ENCODE measurements around the gene HS3ST5.

HS3ST5 gene

DNA sequence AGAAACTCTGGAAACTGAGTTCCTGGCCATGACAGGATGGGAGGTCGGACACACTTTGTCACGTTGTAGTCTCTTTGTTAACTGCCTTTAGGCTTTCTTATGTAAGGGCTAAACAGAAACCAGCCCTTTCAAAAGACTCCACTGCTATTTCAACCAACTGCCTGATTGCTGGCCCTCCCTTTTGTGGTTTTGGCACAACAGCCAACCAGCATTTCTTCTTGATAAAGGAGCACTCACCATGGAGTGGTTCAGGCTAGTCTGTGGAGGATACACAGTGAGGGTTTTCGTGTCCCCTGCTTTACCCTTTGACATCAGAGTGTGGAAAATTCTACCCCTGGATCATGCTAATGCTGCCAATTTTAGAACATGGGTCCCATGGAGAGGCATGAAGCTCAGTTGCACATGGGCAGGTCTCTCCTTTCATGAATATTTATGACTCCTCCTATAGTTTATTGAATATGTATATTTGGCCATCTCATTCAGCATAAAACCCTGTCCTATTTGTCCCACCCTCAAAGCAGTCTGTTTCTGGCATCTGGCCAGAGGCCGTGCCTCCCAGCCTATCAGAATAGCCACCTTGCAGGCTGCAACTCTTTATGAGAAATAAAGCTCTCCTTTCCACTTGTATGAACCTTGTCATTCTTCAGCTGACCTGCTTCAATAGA, 148.3 kb downstream of the HS3ST5 start:
- no peak for DNase-seq (ENCODE audit: low read depth)
- no peak overlapping the region for H3K4me3 ChIP-seq (ENCODE audit: low read depth, low read length)
- TF ChIP-seq, protein P1, sequence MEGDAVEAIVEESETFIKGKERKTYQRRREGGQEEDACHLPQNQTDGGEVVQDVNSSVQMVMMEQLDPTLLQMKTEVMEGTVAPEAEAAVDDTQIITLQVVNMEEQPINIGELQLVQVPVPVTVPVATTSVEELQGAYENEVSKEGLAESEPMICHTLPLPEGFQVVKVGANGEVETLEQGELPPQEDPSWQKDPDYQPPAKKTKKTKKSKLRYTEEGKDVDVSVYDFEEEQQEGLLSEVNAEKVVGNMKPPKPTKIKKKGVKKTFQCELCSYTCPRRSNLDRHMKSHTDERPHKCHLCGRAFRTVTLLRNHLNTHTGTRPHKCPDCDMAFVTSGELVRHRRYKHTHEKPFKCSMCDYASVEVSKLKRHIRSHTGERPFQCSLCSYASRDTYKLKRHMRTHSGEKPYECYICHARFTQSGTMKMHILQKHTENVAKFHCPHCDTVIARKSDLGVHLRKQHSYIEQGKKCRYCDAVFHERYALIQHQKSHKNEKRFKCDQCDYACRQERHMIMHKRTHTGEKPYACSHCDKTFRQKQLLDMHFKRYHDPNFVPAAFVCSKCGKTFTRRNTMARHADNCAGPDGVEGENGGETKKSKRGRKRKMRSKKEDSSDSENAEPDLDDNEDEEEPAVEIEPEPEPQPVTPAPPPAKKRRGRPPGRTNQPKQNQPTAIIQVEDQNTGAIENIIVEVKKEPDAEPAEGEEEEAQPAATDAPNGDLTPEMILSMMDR (IDR thresholded peaks at IDR 0.05; ENCODE audit: insufficient read depth, low read depth, low read length, missing control alignments), result no peak

DNA sequence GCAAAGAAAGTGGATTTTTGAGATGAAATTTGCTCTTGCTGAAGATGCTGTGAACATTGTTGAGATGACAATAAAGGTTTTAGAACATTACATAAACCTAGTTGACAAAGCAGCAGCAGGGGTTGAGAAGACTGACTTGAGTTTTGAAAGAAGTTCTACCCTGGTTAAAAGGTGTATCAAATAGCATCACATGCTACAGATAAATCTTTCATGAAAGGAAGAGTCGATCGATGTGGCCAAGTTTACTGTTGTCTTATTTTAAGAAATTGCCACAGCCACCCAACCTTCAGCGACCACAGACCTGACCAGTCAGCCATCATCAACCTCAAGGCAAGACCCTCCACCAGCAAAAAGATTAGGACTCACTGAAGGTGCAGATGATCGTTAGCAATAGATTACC, 155.3 kb downstream of the HS3ST5 start:
- DNase-seq (ENCODE audit: low read depth), result no peak
- H3K4me3 ChIP-seq (ENCODE audit: low read depth, low read length), result no peak overlapping the region
- TF ChIP-seq, protein P1 (IDR thresholded peaks at IDR 0.05; ENCODE audit: insufficient read depth, low read depth, low read length, missing control alignments), result no peak

DNA sequence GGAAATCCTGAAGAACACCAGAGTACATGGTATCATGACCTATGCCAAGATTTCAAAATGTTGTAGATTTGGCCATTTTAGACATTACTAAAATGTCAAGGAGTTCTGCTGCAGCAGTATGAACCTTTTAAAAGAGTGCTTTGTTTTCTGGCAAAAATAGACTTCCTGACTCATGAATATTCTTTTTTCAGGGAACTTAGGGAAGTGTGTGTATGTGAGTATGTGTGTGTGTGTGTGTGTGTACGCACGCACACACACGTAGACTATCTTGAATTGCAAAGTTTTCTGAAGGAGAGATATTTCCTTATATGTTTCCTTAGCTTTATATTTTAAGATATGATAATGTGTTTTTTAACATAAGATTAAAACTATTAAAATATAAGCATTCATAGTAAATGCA, 161.2 kb downstream of the HS3ST5 start:
- TF ChIP-seq, protein P1 (IDR thresholded peaks at IDR 0.05; ENCODE audit: insufficient read depth, low read depth, low read length, missing control alignments), result no peak
- DNase-seq (ENCODE audit: low read depth), result no peak

DNA sequence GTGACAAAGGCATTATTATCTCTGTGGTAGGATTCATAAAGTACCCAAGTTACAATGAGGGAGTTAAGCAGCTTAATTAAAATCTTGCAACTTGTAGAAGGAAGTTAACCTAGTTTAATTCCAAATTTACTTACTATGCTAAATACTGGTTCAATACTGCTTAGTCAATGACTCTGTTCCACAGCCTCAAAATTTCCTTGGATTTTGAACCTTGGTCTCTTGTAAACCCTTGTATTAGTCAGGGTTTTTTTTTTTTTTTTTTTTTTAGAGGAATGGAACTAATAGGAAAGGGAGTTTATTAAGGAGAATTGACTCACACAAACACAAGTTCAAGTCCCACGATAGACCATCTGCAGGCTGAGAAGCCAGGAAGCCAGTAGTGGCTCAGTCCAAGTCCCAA, 163.4 kb downstream of the HS3ST5 start:
- no peak for DNase-seq (ENCODE audit: low read depth)
- TF ChIP-seq, protein P1 (IDR thresholded peaks at IDR 0.05; ENCODE audit: insufficient read depth, low read depth, low read length, missing control alignments), result no peak
- no peak overlapping the region for H3K4me3 ChIP-seq (ENCODE audit: low read depth, low read length)

More for the DNA sequence above, 161.2 kb downstream of the HS3ST5 start:
- H3K4me3 ChIP-seq (ENCODE audit: low read depth, low read length), result no peak overlapping the region

DNA sequence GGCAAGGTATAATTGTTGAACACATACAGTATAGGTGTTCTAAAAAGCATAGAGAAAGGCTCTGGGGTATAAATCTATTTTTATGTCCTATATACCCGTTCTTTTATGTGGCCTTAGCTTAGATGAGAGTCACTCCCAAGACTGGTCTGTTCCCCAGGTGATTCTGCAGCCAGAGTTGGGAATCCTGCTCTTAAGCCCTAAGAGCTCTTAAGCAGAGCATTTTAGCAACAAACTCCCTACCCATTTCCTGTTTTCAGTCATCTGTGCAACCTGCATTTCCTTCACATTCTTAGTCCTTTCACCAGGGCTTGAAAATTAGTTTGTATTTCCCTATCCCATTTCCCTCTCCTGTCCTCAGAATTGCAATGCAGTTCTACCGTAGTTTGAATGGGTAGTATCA, 166.1 kb downstream of the HS3ST5 start:
- H3K4me3 ChIP-seq (ENCODE audit: low read depth, low read length), result no peak overlapping the region
- TF ChIP-seq, protein P1 (IDR thresholded peaks at IDR 0.05; ENCODE audit: insufficient read depth, low read depth, low read length, missing control alignments), result no peak
- no peak for DNase-seq (ENCODE audit: low read depth)

DNA sequence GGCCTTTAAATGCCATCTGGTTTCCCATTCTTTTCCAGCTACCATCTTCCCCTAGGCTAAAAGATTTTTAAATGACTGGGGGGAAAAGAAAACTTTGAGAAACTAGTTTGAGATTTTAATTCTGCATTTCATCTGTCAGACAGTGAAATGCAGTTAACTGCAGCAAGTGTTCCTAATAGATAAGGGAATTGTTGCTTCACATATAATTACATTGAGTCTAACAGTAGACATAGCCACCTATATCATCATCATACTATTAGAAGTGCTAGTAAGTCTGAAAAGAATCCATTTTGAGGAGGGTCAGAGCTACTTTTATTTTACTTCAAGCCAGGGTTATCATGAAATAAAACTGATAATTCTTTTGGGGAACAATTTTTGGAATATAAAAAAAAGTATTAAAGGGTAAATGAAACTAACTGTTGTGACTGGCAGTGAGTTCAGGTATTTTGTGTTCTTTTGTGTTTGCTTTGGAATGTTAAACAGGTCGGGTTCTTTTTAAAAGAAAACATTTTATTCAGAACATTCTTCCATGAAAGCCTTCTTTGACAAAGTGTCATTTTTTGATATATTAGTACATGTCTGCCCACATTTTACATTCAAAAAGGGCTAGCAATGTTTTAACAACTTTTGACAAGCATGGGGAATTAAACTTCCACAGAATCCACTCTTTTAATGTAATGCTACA, 170.1 kb downstream of the HS3ST5 start:
- TF ChIP-seq, protein P1 (IDR thresholded peaks at IDR 0.05; ENCODE audit: insufficient read depth, low read depth, low read length, missing control alignments), result no peak
- no peak overlapping the region for H3K4me3 ChIP-seq (ENCODE audit: low read depth, low read length)
- no peak for DNase-seq (ENCODE audit: low read depth)

All from GM12865 (cell line).